NCI-H187 treated with DMSO at 0.1 percent for 48 hours (cell line): ENCODE results near the gene CREB3.

Source experiments
- DNase-seq: peaks from one replicate; lab custom pipeline; 2025; lab: John Stamatoyannopoulos, UW

The CREB3 gene

DNA sequence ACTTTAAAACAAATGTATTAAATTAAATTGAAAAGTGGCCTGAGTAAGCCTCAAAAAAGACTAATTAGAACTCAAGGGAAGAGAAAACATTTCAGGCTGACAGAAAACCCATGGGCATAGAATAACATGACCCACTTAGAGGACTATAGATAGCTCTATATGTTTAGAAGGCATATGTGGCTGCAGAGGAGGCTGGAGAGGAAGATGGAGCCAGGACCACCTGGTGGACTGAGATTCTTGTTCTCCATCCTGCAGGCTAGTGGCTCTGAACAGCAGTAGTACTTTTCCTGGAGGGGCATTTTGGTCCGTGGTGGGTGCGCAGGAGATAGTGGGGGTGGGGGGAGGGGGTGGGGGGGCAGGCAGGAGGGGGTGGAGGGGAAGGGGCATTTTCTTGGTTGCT lies 48.6 kb downstream of the CREB3 start:
- no peak for DNase-seq

DNA sequence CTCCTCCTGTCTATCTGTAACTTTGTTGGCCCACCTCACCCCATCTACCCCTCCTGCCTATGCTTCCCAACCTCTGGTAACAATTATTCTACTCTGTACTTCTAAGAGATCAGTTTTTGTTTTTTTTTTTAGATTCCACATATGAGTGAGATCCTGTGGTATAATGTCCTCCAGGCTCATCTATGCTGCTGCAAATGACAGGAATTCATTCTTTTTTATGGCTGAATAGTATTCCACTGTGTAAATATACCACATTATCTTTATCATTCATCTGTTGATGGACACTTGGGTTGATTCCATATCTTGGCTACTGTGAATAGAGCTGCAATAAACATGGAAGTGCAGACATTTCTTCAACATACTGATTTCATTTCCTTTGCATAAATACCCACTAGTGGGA lies 51.0 kb downstream of the CREB3 start:
- no peak for DNase-seq
